Liver (tissue), 9 donors: Measurements from ENCODE around the gene PARM1. TPM values are rescaled to one million over a fixed set of nuclear protein-coding genes. Genes with fewer than 3 reads are reported as not detected.

Experiments used
- DNase-seq: peaks from one replicate; pipeline ENCODE4 v3.0.0-alpha.2; 2017; ENCODE audit warnings: low spot score
- H3K27ac ChIP-seq, 2 donors: one replicate each; pipeline ENCODE4 v1.7.0; 2013; ENCODE audit warnings: inconsistent platforms in 2 of 2, low read length in 2 of 2, control low read depth in 1 of 2, low read depth in 1 of 2, mild to moderate bottlenecking in 1 of 2
- H3K27me3 ChIP-seq, 4 donors: one replicate each; pipeline versions ENCODE4 v1.6.1 to v1.7.0; 2013; ENCODE audit warnings: low read length in 3 of 4, inconsistent platforms in 1 of 4, mild to moderate bottlenecking in 1 of 4, moderate library complexity in 1 of 4; ENCODE audit not compliant: control insufficient read depth in 4 of 4, insufficient read depth in 4 of 4
- H3K36me3 ChIP-seq, 4 donors: one replicate each; pipeline versions ENCODE4 v1.6.1 to v1.7.0; 2013; ENCODE audit warnings: low read length in 3 of 4, mild to moderate bottlenecking in 3 of 4, low read depth in 1 of 4, moderate library complexity in 1 of 4; ENCODE audit not compliant: control insufficient read depth in 4 of 4, insufficient read depth in 3 of 4
- H3K4me1 ChIP-seq, 4 donors: one replicate each; pipeline versions ENCODE4 v1.6.1 to v1.7.0; 2013; ENCODE audit warnings: low read length in 3 of 4, mild to moderate bottlenecking in 3 of 4, moderate library complexity in 1 of 4; ENCODE audit not compliant: control insufficient read depth in 4 of 4, insufficient read depth in 4 of 4
- H3K4me3 ChIP-seq, 3 donors: one replicate each; pipeline versions ENCODE4 v1.6.1 to v1.7.0; 2013; ENCODE audit warnings: low read length in 3 of 3, control low read depth in 1 of 3, low read depth in 1 of 3, mild to moderate bottlenecking in 1 of 3
- H3K9ac ChIP-seq, 2 donors: one replicate each; pipeline ENCODE4 v1.7.0; 2013; ENCODE audit warnings: low read length in 2 of 2, mild to moderate bottlenecking in 2 of 2, moderate library complexity in 2 of 2, control low read depth in 1 of 2, low read depth in 1 of 2
- H3K9me3 ChIP-seq, 4 donors: one replicate each; pipeline versions ENCODE4 v1.6.1 to v1.7.0; 2013; ENCODE audit warnings: low read length in 3 of 4; ENCODE audit not compliant: control insufficient read depth in 4 of 4
- ATF3 ChIP-seq: IDR thresholded peaks from 2 replicates; pipeline ENCODE4 v1.6.1; 2016; ENCODE audit warnings: antibody characterized with exemption
- CTCF ChIP-seq: fragments of 150-350 bp; IDR thresholded peaks from 2 replicates; pipeline ENCODE4 v1.5.1; 2017; ENCODE audit warnings: improper control_type of control experiment, low read depth, low read length; ENCODE audit not compliant: missing input control
- EGR1 ChIP-seq, 2 donors: IDR thresholded peaks; 2 replicates each; pipeline ENCODE4 v1.6.1; 2016 to 2018; ENCODE audit warnings: antibody characterized with exemption in 2 of 2, low read depth in 2 of 2
- FOXA1 ChIP-seq: IDR thresholded peaks from 2 replicates; pipeline ENCODE4 v1.6.1; 2016; ENCODE audit warnings: antibody characterized with exemption
- FOXA2 ChIP-seq: IDR thresholded peaks from 2 replicates; pipeline ENCODE4 v1.6.1; 2016; ENCODE audit warnings: antibody characterized with exemption
- GABPA ChIP-seq, 2 donors: IDR thresholded peaks in 1 of 2; conservative IDR thresholded peaks in 1 of 2; 2 replicates each; pipeline ENCODE4 v1.6.1; 2016; ENCODE audit warnings: antibody characterized with exemption in 2 of 2, mild to moderate bottlenecking in 1 of 2, moderate library complexity in 1 of 2
- HNF4A ChIP-seq, 2 donors: conservative IDR thresholded peaks; 2 replicates each; pipeline ENCODE4 v1.6.1; 2016; ENCODE audit warnings: antibody characterized with exemption in 2 of 2, mild to moderate bottlenecking in 2 of 2
- HNF4G ChIP-seq: IDR thresholded peaks from 2 replicates; pipeline ENCODE4 v1.6.1; 2016; ENCODE audit warnings: antibody characterized with exemption
- JUND ChIP-seq, 2 donors: IDR thresholded peaks; 2 replicates each; pipeline ENCODE4 v1.6.1; 2016; ENCODE audit warnings: antibody characterized with exemption in 2 of 2
- MAX ChIP-seq: IDR thresholded peaks from 2 replicates; pipeline ENCODE4 v1.6.1; 2016; ENCODE audit warnings: antibody characterized with exemption
- NR2F2 ChIP-seq: IDR thresholded peaks from 2 replicates; pipeline ENCODE4 v1.6.1; 2016; ENCODE audit warnings: antibody characterized with exemption
- RAD21 ChIP-seq, 2 donors: IDR thresholded peaks; 2 replicates each; pipeline ENCODE4 v1.6.1; 2016; ENCODE audit warnings: antibody characterized with exemption in 2 of 2, mild to moderate bottlenecking in 2 of 2
- REST ChIP-seq: IDR thresholded peaks from 2 replicates; pipeline ENCODE4 v1.6.1; 2016; ENCODE audit warnings: antibody characterized with exemption, mild to moderate bottlenecking
- RXRA ChIP-seq, 2 donors: IDR thresholded peaks; 2 replicates each; pipeline ENCODE4 v1.6.1; 2017 to 2018; ENCODE audit warnings: antibody characterized with exemption in 2 of 2, mild to moderate bottlenecking in 1 of 2
- SP1 ChIP-seq: IDR thresholded peaks from 2 replicates; pipeline ENCODE4 v1.6.1; 2018; ENCODE audit warnings: antibody characterized with exemption, mild to moderate bottlenecking
- TAF1 ChIP-seq: conservative IDR thresholded peaks from 2 replicates; pipeline ENCODE4 v1.6.1; 2016; ENCODE audit warnings: antibody characterized with exemption, mild to moderate bottlenecking
- YY1 ChIP-seq: IDR thresholded peaks from 2 replicates; pipeline ENCODE4 v1.6.1; 2016; ENCODE audit warnings: antibody characterized with exemption, mild to moderate bottlenecking
- ZBTB33 ChIP-seq: IDR thresholded peaks from 2 replicates; pipeline ENCODE4 v1.6.1; 2016; ENCODE audit warnings: antibody characterized with exemption
- WGBS: extraction: QIAGEN DNeasy Blood & Tissue Kit; methylation state at CpG from one replicate; pipeline ENCODE4 v1.1.7; 2013; 5-methylcytosine and 5-hydroxymethylcytosine counted together
- polyA plus RNA-seq, 2 donors: library from polyadenylated mRNA; stranded (reverse) in 1 of 2; unstranded in 1 of 2; fragments of 200-250 nt in 1 of 2; fragments of >200 nt in 1 of 2; fragmentation: Nextera tagmentation in 1 of 2; extraction: Ambion mirVana in 1 of 2; gene quantifications; one replicate each; pipeline versions ENCODE4 v1.2.1 to v1.2.3, GENCODE V29; 2013 to 2015
- total RNA-seq, 2 donors: library from RNA; depleted of rRNA; stranded (reverse); fragments of >200 nt; gene quantifications; one replicate each; pipeline ENCODE4 v1.2.3, GENCODE V29; 2014
- donor health status: healthy.
- donor health status: healthy.
- donor health status: healthy.
- donor health status: healthy.
- donor health status: healthy.

Gene PARM1
- total and polyA plus RNA-seq, 4 donors = 0.42 to 2.2 (median 0.74) TPM

- H3K4me1 ChIP-seq = no peaks in the 10 kb centered on the region
- no peak overlapping the region for H3K27ac ChIP-seq
- WGBS = 87% methylated on average over 3 of the region's 3 CpGs
- no peaks in the 10 kb centered on the region for H3K36me3 ChIP-seq
- TF ChIP-seq SP1 (no peak), FOXA2 (no peak)
- H3K9ac ChIP-seq = no peak overlapping the region
- no peaks in the 10 kb centered on the region for H3K9me3 ChIP-seq
- H3K4me3 ChIP-seq = no peak overlapping the region
- no peaks in the 10 kb centered on the region for H3K27me3 ChIP-seq
- no peak for DNase-seq
Measured at GRCh38 chr4:75054078-75054477, 121.2 kb downstream of the PARM1 start.

GRCh38 chr4:75056277-75056676 lies 123.4 kb downstream of the PARM1 start:
- WGBS = 79% methylated on average over 4 of the region's 4 CpGs
- Histone ChIP-seq H3K36me3 (no peaks in the 10 kb centered on the region), H3K27me3 (no peaks in the 10 kb centered on the region), H3K9me3 (no peaks in the 10 kb centered on the region), H3K27ac (no peak overlapping the region), H3K9ac (no peak overlapping the region), H3K4me3 (no peak overlapping the region), H3K4me1 (no peaks in the 10 kb centered on the region)
- DNase-seq = no peak
- TF ChIP-seq RXRA (IDR thresholded peaks at IDR 0.05) = no peak
- TF ChIP-seq TAF1 = no peak
- no peak for TF ChIP-seq YY1
- TF ChIP-seq REST = no peak
- no peak for TF ChIP-seq RAD21 (IDR thresholded peaks at IDR 0.05)
- TF ChIP-seq EGR1 (IDR thresholded peaks at IDR 0.05; ENCODE audit: low read depth in 2 of 2) = no peak
- TF ChIP-seq ATF3 = no peak
- no peak for TF ChIP-seq FOXA1
- no peak for TF ChIP-seq GABPA (IDR thresholded peaks at IDR 0.05 in 1 of 2, conservative IDR thresholded peaks at IDR 0.05 in 1 of 2)
- TF ChIP-seq NR2F2 = no peak

GRCh38 chr4:75057369-75057768 lies 124.5 kb downstream of the PARM1 start:
- no peak for DNase-seq
- H3K9me3 ChIP-seq = no peaks in the 10 kb centered on the region
- no peak overlapping the region for H3K27ac ChIP-seq
- no peaks in the 10 kb centered on the region for H3K4me1 ChIP-seq
- no peaks in the 10 kb centered on the region for H3K27me3 ChIP-seq
- 94% methylated on average over 15 of the region's 15 CpGs for WGBS
- H3K4me3 ChIP-seq = no peak overlapping the region
- no peaks in the 10 kb centered on the region for H3K36me3 ChIP-seq
- no peak overlapping the region for H3K9ac ChIP-seq
- TF ChIP-seq RXRA (IDR thresholded peaks at IDR 0.05) = no peak
- no peak for TF ChIP-seq CTCF
- no peak for TF ChIP-seq ATF3
- no peak for TF ChIP-seq YY1
- no peak for TF ChIP-seq HNF4G
- no peak for TF ChIP-seq HNF4A (conservative IDR thresholded peaks at IDR 0.05)
- TF ChIP-seq MAX = no peak
- TF ChIP-seq FOXA2 = no peak
- TF ChIP-seq NR2F2 = no peak
- no peak for TF ChIP-seq ZBTB33
- no peak for TF ChIP-seq RAD21 (IDR thresholded peaks at IDR 0.05)
- no peak for TF ChIP-seq FOXA1
- no peak for TF ChIP-seq JUND (IDR thresholded peaks at IDR 0.05)
